RCC 7860 (cell line): ENCODE measurements around the gene SERINC2.

Experiments used
- DNase-seq: peaks from one replicate; pipeline ENCODE4 v3.0.0-alpha.2; 2015; ENCODE audit warnings: low spot score
- FAIRE-seq: peaks from 2 replicates; lab custom pipeline; 2012; peaks lifted over from hg19 to GRCh38; lab: Jason Lieb, UNC

The SERINC2 gene

GRCh38 chr1:31412732-31413404 lies at the start of gene SERINC2:
SERINC2 (plus strand) TSS chr1:31413213; CDS start chr1:31413266, 53 bp downstream.
- FAIRE-seq, result no peak
- DNase-seq, result no peak

GRCh38 chr1:31364561-31365250 lies 48.3 kb upstream of the SERINC2 start:
- DNase-seq, result peak; percentile 38
- FAIRE-seq, result peak; percentile 78

- no peak for DNase-seq
- no peak for FAIRE-seq
These were observed 46.2 kb upstream of the SERINC2 start for GRCh38 chr1:31366796-31367195.

GRCh38 chr1:31368611-31369107 lies 44.4 kb upstream of the SERINC2 start:
- DNase-seq, result no peak
- no peak for FAIRE-seq

- DNase-seq (no peak), FAIRE-seq (no peak)
These were observed 43.0 kb upstream of the SERINC2 start for GRCh38 chr1:31370021-31370420.

- DNase-seq (no peak), FAIRE-seq (no peak)
These were observed 42.4 kb upstream of the SERINC2 start for GRCh38 chr1:31370565-31370964.

- DNase-seq (peak; percentile 9), FAIRE-seq (peak; percentile 57)
These were observed 41.7 kb upstream of the SERINC2 start for GRCh38 chr1:31371121-31371959.

GRCh38 chr1:31372051-31372450 lies 41.0 kb upstream of the SERINC2 start:
- DNase-seq (no peak), FAIRE-seq (no peak)

- no peak for DNase-seq
- no peak for FAIRE-seq
These were observed 40.3 kb upstream of the SERINC2 start for GRCh38 chr1:31372751-31373055.

GRCh38 chr1:31373056-31373896 lies 39.7 kb upstream of the SERINC2 start, which contains the start of gene FABP3:
FABP3 (minus strand) TSS chr1:31373076; CDS start chr1:31373014, 62 bp downstream.
- FAIRE-seq (no peak), DNase-seq (no peak)

- FAIRE-seq, result no peak
- DNase-seq, result no peak
These were observed 39.0 kb upstream of the SERINC2 start for GRCh38 chr1:31373897-31374486.

GRCh38 chr1:31374511-31375196 lies 38.4 kb upstream of the SERINC2 start:
- DNase-seq (no peak), FAIRE-seq (no peak)

GRCh38 chr1:31376375-31377134 lies 36.5 kb upstream of the SERINC2 start:
- DNase-seq (peak; percentile 90), FAIRE-seq (no peak)

- DNase-seq, result peak; percentile 41
- FAIRE-seq, result no peak
These were observed 35.6 kb upstream of the SERINC2 start for GRCh38 chr1:31377364-31377863.

GRCh38 chr1:31378001-31378400 lies 35.0 kb upstream of the SERINC2 start:
- no peak for FAIRE-seq

GRCh38 chr1:31380181-31380580 lies 32.8 kb upstream of the SERINC2 start:
- FAIRE-seq, result no peak
- no peak for DNase-seq

More at GRCh38 chr1:31378001-31378400, 35.0 kb upstream of the SERINC2 start:
- DNase-seq, result no peak

GRCh38 chr1:31381394-31382294 lies 31.4 kb upstream of the SERINC2 start:
- no peak for FAIRE-seq

More at GRCh38 chr1:31381394-31382294, 31.4 kb upstream of the SERINC2 start:
- no peak for DNase-seq
